GM12878 (cell line): Measurements from ENCODE around the gene PLAAT5. TPM values are rescaled to one million over a fixed set of nuclear protein-coding genes. Genes with fewer than 3 reads are reported as not detected.

Experiments
- ATAC-seq: fragments of 200-7000 bp; cut with Tn5 transposase; 3 replicates; pipeline ENCODE4 v1.9.1; 2020; ENCODE audit warnings: mild to moderate bottlenecking, moderate library complexity
- BruUV-seq: library from RNA; stranded (reverse); fragments of 400-500 nt; replicated peaks from 2 replicates; lab custom pipeline; 2021; lab: Mats Ljungman, UMichigan
- CTCF ChIA-PET: fragments of 300-600 bp; sonication (Branson Sonifier 250); formaldehyde crosslinking; extraction: SDS; loops from one replicate; lab custom pipeline; 2021; ENCODE audit warnings: inconsistent platforms; lab: Yijun Ruan, JAX
- POLR2A ChIA-PET: fragments of 350-600 bp; formaldehyde crosslinking; extraction: SDS; loops from one replicate; lab custom pipeline; 2021; ENCODE audit warnings: inconsistent platforms; lab: Charles Lee
- RAD21 ChIA-PET: fragments of 300-600 bp; sonication (Branson Sonifier 250); formaldehyde crosslinking; loops from one replicate; lab custom pipeline; 2023; ENCODE audit warnings: antibody characterized with exemption; ENCODE audit not compliant: unreplicated experiment; lab: Charles Lee
- SMC1A ChIA-PET: fragments of 300-600 bp; sonication (Branson Sonifier 250); formaldehyde crosslinking; loops from one replicate; lab custom pipeline; 2023; ENCODE audit not compliant: unreplicated experiment, uncharacterized antibody; lab: Charles Lee
- DNase-seq: peaks from one replicate; pipeline ENCODE4 v3.0.0-alpha.2; 2011; ENCODE audit warnings: low read depth, low spot score
- FAIRE-seq: peaks from 3 replicates; lab custom pipeline; 2011; peaks lifted over from hg19 to GRCh38; lab: Jason Lieb, UNC
- H2AFZ ChIP-seq: 2 replicates; pipeline ENCODE4 v1.6.0; 2011; ENCODE audit warnings: low read depth, low read length, control low read depth; ENCODE audit not compliant: control insufficient read depth
- H3K27ac ChIP-seq: 2 replicates; pipeline ENCODE4 v1.5.1; 2011; ENCODE audit warnings: control low read depth; ENCODE audit not compliant: control insufficient read depth, insufficient read depth
- H3K27me3 ChIP-seq, 2 experiments: replicated peaks in 1 of 2; 2 replicates each; pipeline versions ENCODE4 v1.6.0 to v1.6.1; 2011; ENCODE audit warnings: low read length in 1 of 2; ENCODE audit not compliant: control insufficient read depth in 2 of 2, insufficient read depth in 2 of 2
- H3K36me3 ChIP-seq, 2 experiments: 2 replicates each; pipeline ENCODE4 v1.5.1; 2011; ENCODE audit warnings: low read length in 1 of 2; ENCODE audit not compliant: control insufficient read depth in 2 of 2, insufficient read depth in 2 of 2
- H3K4me1 ChIP-seq: 2 replicates; pipeline ENCODE4 v1.6.1; 2011; ENCODE audit warnings: mild to moderate bottlenecking, low read length, moderate library complexity, mixed read lengths; ENCODE audit not compliant: control insufficient read depth, insufficient read depth
- H3K4me2 ChIP-seq: 2 replicates; pipeline ENCODE4 v1.6.0; 2011; ENCODE audit warnings: control low read depth; ENCODE audit not compliant: control insufficient read depth, insufficient read depth
- H3K4me3 ChIP-seq: fragments of 200-600 bp; sonication (generic); 2 replicates; pipeline ENCODE4 v1.5.1; 2016
- H3K79me2 ChIP-seq: 2 replicates; pipeline ENCODE4 v1.6.0; 2011; ENCODE audit warnings: low read length; ENCODE audit not compliant: control insufficient read depth, insufficient read depth
- H3K9ac ChIP-seq: 2 replicates; pipeline ENCODE4 v1.8.0; 2011; ENCODE audit warnings: low read length, control low read depth, mixed read lengths; ENCODE audit not compliant: control insufficient read depth, insufficient read depth
- H3K9me3 ChIP-seq: replicated peaks from 3 replicates; pipeline ENCODE4 v1.5.1; 2011; ENCODE audit warnings: mild to moderate bottlenecking, low read length; ENCODE audit not compliant: control insufficient read depth, insufficient read depth
- H4K20me1 ChIP-seq: 2 replicates; pipeline ENCODE4 v1.6.0; 2011; ENCODE audit not compliant: control insufficient read depth, insufficient read depth
- CHD2 ChIP-seq: IDR thresholded peaks from 2 replicates; pipeline ENCODE4 v1.6.1; 2011; ENCODE audit warnings: low read depth, low read length, improper control_type of control experiment, borderline replicate concordance
- CREM ChIP-seq: IDR thresholded peaks from 2 replicates; pipeline ENCODE4 v1.6.1; 2014; ENCODE audit warnings: antibody characterized with exemption, low read depth
- IKZF1 ChIP-seq: fragments of 450-650 bp; conservative IDR thresholded peaks from 2 replicates; pipeline ENCODE4 v1.6.1; 2017; ENCODE audit warnings: antibody characterized with exemption, mild to moderate bottlenecking
- KLF5 ChIP-seq: fragments of 450-650 bp; IDR thresholded peaks from 2 replicates; pipeline ENCODE4 v1.6.1; 2014; ENCODE audit warnings: mild to moderate bottlenecking; ENCODE audit not compliant: partially characterized antibody
- MTA2 ChIP-seq: fragments of 450-650 bp; IDR thresholded peaks from 2 replicates; pipeline ENCODE4 v1.6.1; 2016; ENCODE audit warnings: low read depth, mild to moderate bottlenecking, moderate library complexity
- MYB ChIP-seq: fragments of 150-350 bp; IDR thresholded peaks from 2 replicates; pipeline ENCODE4 v1.6.1; 2014; ENCODE audit warnings: mild to moderate bottlenecking, low read depth, low read length, borderline replicate concordance
- SIN3A ChIP-seq: IDR thresholded peaks from 2 replicates; pipeline ENCODE4 v1.6.1; 2012; ENCODE audit warnings: low read depth, low read length, improper control_type of control experiment
- SP1 ChIP-seq: IDR thresholded peaks from one replicate; pipeline ENCODE4 v1.6.1; 2011; ENCODE audit warnings: low read depth, low read length
- SRF ChIP-seq, 2 experiments: IDR thresholded peaks; 2 replicates each; pipeline ENCODE4 v1.6.1; 2011; ENCODE audit warnings: low read depth in 2 of 2, low read length in 2 of 2, mild to moderate bottlenecking in 1 of 2, moderate library complexity in 1 of 2
- STAT3 ChIP-seq: IDR thresholded peaks from 2 replicates; pipeline ENCODE4 v1.6.1; 2011; ENCODE audit warnings: low read depth, low read length, improper control_type of control experiment
- TAF1 ChIP-seq: IDR thresholded peaks from 2 replicates; pipeline ENCODE4 v1.6.1; 2011; ENCODE audit warnings: mild to moderate bottlenecking, low read depth, low read length, borderline replicate concordance
- ZNF217 ChIP-seq: fragments of 450-650 bp; IDR thresholded peaks from 2 replicates; pipeline ENCODE4 v1.6.1; 2017; ENCODE audit warnings: antibody characterized with exemption, mild to moderate bottlenecking
- WGBS: methylation state at CpG from one replicate; pipeline ENCODE4 v1.1.6; 2016; ENCODE audit warnings: low lambda C conversion rate; ENCODE audit not compliant: insufficient replicate concordance, insufficient coverage; ENCODE audit errors: missing lambda C conversion rate; 5-methylcytosine and 5-hydroxymethylcytosine counted together
- in situ Hi-C: fragments of 300-500 bp; cut with MboI; formaldehyde crosslinking; loops from 9 replicates; pipeline ENCODE4 v1.14.3; 2018; ENCODE audit warnings: mixed read lengths
- intact Hi-C: fragments of 100-400 bp; cut with micrococcal nuclease; formaldehyde crosslinking; loops from one replicate; pipeline ENCODE4 v1.14.2; 2022; ENCODE audit not compliant: unreplicated experiment
- polyA plus RNA-seq, 11 experiments: library from polyadenylated mRNA; depleted of rRNA in 4 of 11; unstranded in 6 of 11; stranded (reverse) in 5 of 11; fragments of >200 nt; fragmentation: Nextera tagmentation in 4 of 11; fragmentation: Illumina TruSeq in 1 of 11; extraction: Ambion mirVana in 4 of 11; extraction: Trizol in 1 of 11; gene quantifications; 1 replicate in 1 of 11; 2 replicates in 10 of 11; pipeline versions ENCODE4 v1.2.1 to v1.2.3, GENCODE V29; 2011 to 2016; ENCODE audit warnings: inconsistent platforms in 2 of 11, missing spikeins in 2 of 11, low read depth in 1 of 11
- total RNA-seq, 4 experiments: library from RNA; depleted of rRNA in 3 of 4; stranded (reverse); fragments of >200 nt in 3 of 4; fragmentation: Illumina TruSeq in 1 of 4; extraction: Trizol in 1 of 4; gene quantifications; 2 replicates each; pipeline versions ENCODE4 v1.2.1 to v1.2.3, GENCODE V29; 2013 to 2021
- TF ChIP-seq, protein P1 (sequence below): IDR thresholded peaks from 2 replicates; pipeline ENCODE4 v1.6.1; 2011; ENCODE audit warnings: low read depth, low read length, improper control_type of control experiment, borderline replicate concordance

The PLAAT5 gene
- total and polyA plus RNA-seq, 10 of the 15 experiments (the other 5 are each of a cell fraction or from before 2014, with no cell fraction given), result not detected

DNA sequence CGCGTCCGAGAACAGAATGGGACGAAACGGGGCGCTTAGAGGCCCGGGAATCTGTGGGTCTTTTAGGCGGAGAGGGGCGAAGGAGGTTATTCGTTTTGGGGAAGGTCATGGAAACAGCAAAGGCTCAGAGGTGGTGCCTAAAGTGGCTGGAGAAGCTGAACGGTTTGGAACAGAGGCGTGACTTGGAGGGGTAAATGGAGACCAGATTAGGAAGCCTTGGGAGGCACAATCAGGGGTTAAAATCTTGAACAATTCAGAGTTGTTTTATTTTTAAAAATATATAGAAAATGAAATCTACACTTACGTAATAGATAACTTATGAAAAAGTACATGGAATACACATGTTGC lies 247 bp upstream of the PLAAT5 start:
- no TSS peak for BruUV-seq
- intact Hi-C loops (no loop called here), in situ Hi-C loops (no loop called here)
- H3K4me1 ChIP-seq, result no peaks in the 10 kb centered on the region
- ChIA-PET SMC1A (interaction anchor here (0.8 to 1.0 kb wide), 2 partner anchors 12 to 28 kb away, joined by 3 to 6 read pairs; no protein-coding TSS in a partner anchor), CTCF (interaction anchor here (0.7 to 6.0 kb wide), 2 partner anchors 12 to 962 kb away, joined by 3 to 25 read pairs; no protein-coding TSS in a partner anchor), POLR2A (no interaction called here), RAD21 (no interaction called here)
- no peak for FAIRE-seq
- no peak for TF ChIP-seq TAF1
- no peak for TF ChIP-seq STAT3
- TF ChIP-seq, protein P1, sequence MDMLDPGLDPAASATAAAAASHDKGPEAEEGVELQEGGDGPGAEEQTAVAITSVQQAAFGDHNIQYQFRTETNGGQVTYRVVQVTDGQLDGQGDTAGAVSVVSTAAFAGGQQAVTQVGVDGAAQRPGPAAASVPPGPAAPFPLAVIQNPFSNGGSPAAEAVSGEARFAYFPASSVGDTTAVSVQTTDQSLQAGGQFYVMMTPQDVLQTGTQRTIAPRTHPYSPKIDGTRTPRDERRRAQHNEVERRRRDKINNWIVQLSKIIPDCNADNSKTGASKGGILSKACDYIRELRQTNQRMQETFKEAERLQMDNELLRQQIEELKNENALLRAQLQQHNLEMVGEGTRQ, result no peak
- no peak for TF ChIP-seq IKZF1
- no peak for TF ChIP-seq MYB
- TF ChIP-seq CREM, result no peak
- no peak for TF ChIP-seq ZNF217
- TF ChIP-seq CHD2, result no peak
- TF ChIP-seq MTA2, result no peak
- TF ChIP-seq SP1, result no peak
- no peak for TF ChIP-seq KLF5
- no peak for TF ChIP-seq SRF (IDR thresholded peaks at IDR 0.05; ENCODE audit: low read depth in 2 of 2, low read length in 2 of 2)
- no peak for TF ChIP-seq SIN3A
- no peak overlapping the region; the same call in 1 of the 2 replicates for H3K4me2 ChIP-seq
- peaks cover 3 to 8% of the 10 kb centered on the region in 2 experiments; a peak in 3 of 4 replicates for H3K27me3 ChIP-seq
- no peak for ATAC-seq
- no peak overlapping the region for H3K4me3 ChIP-seq
- no peaks in the 10 kb centered on the region for H4K20me1 ChIP-seq
- H3K79me2 ChIP-seq, result no peaks in the 10 kb centered on the region
- whole genome bisulfite sequencing, result 19% methylated on average over 11 of the region's 13 CpGs
- DNase-seq, result no peak
- H3K9ac ChIP-seq, result no peak overlapping the region
- no peaks in the 10 kb centered on the region; the same call in 2 of the 3 replicates for H3K9me3 ChIP-seq
- no peak overlapping the region for H2AFZ ChIP-seq
- H3K36me3 ChIP-seq, result no peaks in the 10 kb centered on the region
- H3K27ac ChIP-seq, result no peak overlapping the region
